Sigmoid colon (tissue), 4 donors: ENCODE measurements around the gene SCUBE3.

ENCODE experiments used
- POLR2A ChIP-seq, 2 donors: fragments of 450-650 bp; IDR thresholded peaks; one replicate each; pipeline ENCODE4 v1.6.1; 2016; ENCODE audit warnings: antibody characterized with exemption in 2 of 2, mild to moderate bottlenecking in 2 of 2, moderate library complexity in 2 of 2
- POLR2AphosphoS5 ChIP-seq, 4 donors: sonication (generic); formaldehyde crosslinking; IDR thresholded peaks; one replicate each; pipeline ENCODE4 v1.6.1; 2017; ENCODE audit warnings: antibody characterized with exemption in 4 of 4
- TF ChIP-seq, protein P1 (sequence below), 4 experiments: fragments of 450-650 bp in 3 of 4; fragments of 200-600 bp in 1 of 4; IDR thresholded peaks; one replicate each; pipeline ENCODE4 v1.5.1; 2016 to 2019; ENCODE audit warnings: antibody characterized with exemption in 4 of 4, mild to moderate bottlenecking in 3 of 4, moderate library complexity in 2 of 4

DNA sequence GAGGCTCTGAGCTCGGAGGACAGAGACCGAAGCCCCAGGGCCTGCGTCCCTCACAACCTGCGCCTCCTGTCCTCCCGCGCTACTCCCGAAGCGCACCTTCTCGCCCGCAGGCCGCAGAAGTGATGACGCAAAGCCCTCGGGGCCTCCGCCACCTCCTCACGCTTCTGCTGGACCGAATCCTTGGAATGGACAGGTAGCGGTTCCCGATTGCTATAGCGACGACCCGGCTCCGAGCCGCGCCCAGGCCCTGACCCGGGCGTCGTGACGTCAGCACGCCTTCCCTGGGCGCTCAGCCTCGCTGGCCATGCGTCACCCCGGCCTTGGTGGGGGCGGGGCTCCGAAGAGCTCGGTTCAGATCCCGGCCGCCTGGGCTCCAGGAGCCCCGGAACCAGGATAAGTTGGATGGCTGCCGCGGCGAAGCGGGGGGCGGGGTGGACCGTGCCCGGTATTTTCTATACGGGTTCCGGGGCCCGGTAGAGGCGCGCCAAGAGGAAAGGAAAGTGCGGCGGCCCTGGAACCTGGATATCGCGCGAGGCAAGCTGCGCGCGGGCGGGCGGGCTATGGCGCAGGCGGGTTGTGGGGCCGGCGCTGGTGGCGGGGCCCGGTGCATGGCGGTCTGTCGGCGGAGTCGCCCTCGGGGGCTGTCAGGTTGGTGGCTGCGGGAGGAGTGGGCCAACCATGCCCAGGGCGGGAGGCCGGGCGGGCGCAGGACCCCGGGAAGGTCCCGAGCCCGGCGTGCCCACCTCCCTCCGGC, 45.6 kb downstream of the SCUBE3 start, which contains the start of gene ZNF76:
- peak; percentile 94 to 96 (median 94) for TF ChIP-seq POLR2AphosphoS5 (IDR thresholded peaks at IDR 0.05)
- TF ChIP-seq, protein P1, sequence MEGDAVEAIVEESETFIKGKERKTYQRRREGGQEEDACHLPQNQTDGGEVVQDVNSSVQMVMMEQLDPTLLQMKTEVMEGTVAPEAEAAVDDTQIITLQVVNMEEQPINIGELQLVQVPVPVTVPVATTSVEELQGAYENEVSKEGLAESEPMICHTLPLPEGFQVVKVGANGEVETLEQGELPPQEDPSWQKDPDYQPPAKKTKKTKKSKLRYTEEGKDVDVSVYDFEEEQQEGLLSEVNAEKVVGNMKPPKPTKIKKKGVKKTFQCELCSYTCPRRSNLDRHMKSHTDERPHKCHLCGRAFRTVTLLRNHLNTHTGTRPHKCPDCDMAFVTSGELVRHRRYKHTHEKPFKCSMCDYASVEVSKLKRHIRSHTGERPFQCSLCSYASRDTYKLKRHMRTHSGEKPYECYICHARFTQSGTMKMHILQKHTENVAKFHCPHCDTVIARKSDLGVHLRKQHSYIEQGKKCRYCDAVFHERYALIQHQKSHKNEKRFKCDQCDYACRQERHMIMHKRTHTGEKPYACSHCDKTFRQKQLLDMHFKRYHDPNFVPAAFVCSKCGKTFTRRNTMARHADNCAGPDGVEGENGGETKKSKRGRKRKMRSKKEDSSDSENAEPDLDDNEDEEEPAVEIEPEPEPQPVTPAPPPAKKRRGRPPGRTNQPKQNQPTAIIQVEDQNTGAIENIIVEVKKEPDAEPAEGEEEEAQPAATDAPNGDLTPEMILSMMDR (IDR thresholded peaks at IDR 0.05) = peak in 1 of 4 experiments; percentile 37
- peak; percentile 34 to 50 for TF ChIP-seq POLR2A (IDR thresholded peaks at IDR 0.05)
